WTC11 (cell line): ENCODE data around the gene DMXL1. TPM values are rescaled to one million over a fixed set of nuclear protein-coding genes. Genes with fewer than 3 reads are reported as not detected.

Experiments used
- ATAC-seq: fragments of 200-7000 bp; cut with Tn5 transposase; 2 replicates; pipeline ENCODE4 v1.10.0; 2021; ENCODE audit warnings: mild to moderate bottlenecking, moderate library complexity
- CTCF ChIA-PET: fragments of 300-600 bp; sonication (Branson Sonifier 250); formaldehyde crosslinking; loops from one replicate; lab custom pipeline; 2021; ENCODE audit warnings: antibody characterized with exemption; lab: Charles Lee
- POLR2A ChIA-PET: fragments of 350-600 bp; sonication (Branson Sonifier 250); formaldehyde crosslinking; loops from one replicate; lab custom pipeline; 2021; ENCODE audit warnings: antibody characterized with exemption; lab: Charles Lee
- DNase-seq: peaks from one replicate; pipeline ENCODE4 v3.0.0; 2021; ENCODE audit warnings: low spot score
- H3K27ac Mint-ChIP-seq: 2 replicates; pipeline ENCODE4 v1.8.0; 2021; ENCODE audit warnings: mixed read lengths
- H3K27me3 Mint-ChIP-seq: 2 replicates; pipeline ENCODE4 v1.8.0; 2021; ENCODE audit warnings: low read depth, mild to moderate bottlenecking, moderate library complexity, mixed read lengths
- H3K36me3 Mint-ChIP-seq: 2 replicates; pipeline ENCODE4 v1.8.0; 2021; ENCODE audit warnings: mixed read lengths
- H3K4me1 Mint-ChIP-seq: 2 replicates; pipeline ENCODE4 v1.8.0; 2022; ENCODE audit warnings: mixed read lengths
- H3K4me3 Mint-ChIP-seq: 2 replicates; pipeline ENCODE4 v1.8.0; 2021; ENCODE audit warnings: mild to moderate bottlenecking, moderate library complexity, mixed read lengths
- H3K9me3 Mint-ChIP-seq: 2 replicates; pipeline ENCODE4 v1.8.0; 2021; ENCODE audit warnings: mixed read lengths
- E2F4 ChIP-seq: sonication (generic); formaldehyde crosslinking; IDR thresholded peaks from 2 replicates; pipeline ENCODE4 v1.8.1; 2022; ENCODE audit warnings: low read depth, mild to moderate bottlenecking, moderate library complexity, missing genetic modification reagents, borderline replicate concordance
- FOXK1 ChIP-seq: sonication (generic); formaldehyde crosslinking; IDR thresholded peaks from 2 replicates; pipeline ENCODE4 v1.8.0; 2022; ENCODE audit warnings: mild to moderate bottlenecking, moderate library complexity, missing genetic modification reagents
- GRHL2 ChIP-seq: fragments of 250-450 bp; sonication (Bioruptor Pico); IDR thresholded peaks from 2 replicates; pipeline ENCODE4 v1.8.0; 2022; ENCODE audit warnings: mild to moderate bottlenecking, moderate library complexity; ENCODE audit not compliant: insufficient replicate concordance, severe bottlenecking
- GTF2I ChIP-seq: fragments of 250-450 bp; sonication (Bioruptor Pico); conservative IDR thresholded peaks from 2 replicates; pipeline ENCODE4 v1.4.0; 2021; ENCODE audit warnings: mild to moderate bottlenecking
- JAZF1 ChIP-seq: fragments of 250-450 bp; sonication (Bioruptor Pico); IDR thresholded peaks from 2 replicates; pipeline ENCODE4 v1.9.0; 2021; ENCODE audit warnings: moderate library complexity, mild to moderate bottlenecking, inconsistent platforms
- JUN ChIP-seq: sonication (generic); formaldehyde crosslinking; IDR thresholded peaks from 2 replicates; pipeline ENCODE4 v1.8.0; 2023; ENCODE audit warnings: mild to moderate bottlenecking, missing genetic modification reagents
- KAT7 ChIP-seq: sonication (generic); formaldehyde crosslinking; IDR thresholded peaks from 2 replicates; pipeline ENCODE4 v1.8.1; 2023; ENCODE audit warnings: missing genetic modification reagents, mild to moderate bottlenecking, borderline replicate concordance
- MAX ChIP-seq: sonication (generic); formaldehyde crosslinking; IDR thresholded peaks from 2 replicates; pipeline ENCODE4 v1.8.0; 2022; ENCODE audit warnings: mild to moderate bottlenecking, missing genetic modification reagents
- MLX ChIP-seq: sonication (generic); formaldehyde crosslinking; IDR thresholded peaks from 2 replicates; pipeline ENCODE4 v1.8.1; 2023; ENCODE audit warnings: mild to moderate bottlenecking, missing genetic modification reagents, moderate library complexity
- MXD4 ChIP-seq: fragments of 250-450 bp; sonication (Bioruptor Pico); IDR thresholded peaks from 2 replicates; pipeline ENCODE4 v1.8.0; 2021; ENCODE audit warnings: mild to moderate bottlenecking, moderate library complexity, borderline replicate concordance
- PREB ChIP-seq: sonication (generic); formaldehyde crosslinking; IDR thresholded peaks from 2 replicates; pipeline ENCODE4 v1.8.1; 2022; ENCODE audit warnings: mild to moderate bottlenecking, missing genetic modification reagents, moderate library complexity, borderline replicate concordance
- PRRX2 ChIP-seq: fragments of 250-450 bp; sonication (Bioruptor Pico); IDR thresholded peaks from 2 replicates; pipeline ENCODE4 v1.8.0; 2021; ENCODE audit warnings: mild to moderate bottlenecking
- RELA ChIP-seq: sonication (generic); formaldehyde crosslinking; IDR thresholded peaks from 2 replicates; pipeline ENCODE4 v1.8.1; 2022; ENCODE audit warnings: missing genetic modification reagents, mild to moderate bottlenecking, borderline replicate concordance
- SOX15 ChIP-seq: fragments of 250-450 bp; sonication (Bioruptor Pico); IDR thresholded peaks from 2 replicates; pipeline ENCODE4 v1.9.0; 2021; ENCODE audit warnings: mild to moderate bottlenecking
- TCF7 ChIP-seq: sonication (generic); formaldehyde crosslinking; IDR thresholded peaks from 2 replicates; pipeline ENCODE4 v1.8.0; 2022; ENCODE audit warnings: mild to moderate bottlenecking, low read depth, missing genetic modification reagents, moderate library complexity
- ZBTB43 ChIP-seq: sonication (generic); formaldehyde crosslinking; IDR thresholded peaks from 2 replicates; pipeline ENCODE4 v1.8.1; 2023; ENCODE audit warnings: mild to moderate bottlenecking, missing genetic modification reagents
- ZNF138 ChIP-seq: sonication (generic); formaldehyde crosslinking; conservative IDR thresholded peaks from 2 replicates; pipeline ENCODE4 v1.8.1; 2022; ENCODE audit warnings: mild to moderate bottlenecking, moderate library complexity, missing genetic modification reagents
- ZNF232 ChIP-seq: sonication (generic); formaldehyde crosslinking; IDR thresholded peaks from 2 replicates; pipeline ENCODE4 v1.8.0; 2022; ENCODE audit warnings: mild to moderate bottlenecking, missing genetic modification reagents
- ZNF263 ChIP-seq: sonication (generic); formaldehyde crosslinking; IDR thresholded peaks from 2 replicates; pipeline ENCODE4 v1.8.1; 2022; ENCODE audit warnings: low read depth, mild to moderate bottlenecking, moderate library complexity, missing genetic modification reagents
- ZNF512 ChIP-seq: sonication (generic); formaldehyde crosslinking; IDR thresholded peaks from 2 replicates; pipeline ENCODE4 v1.8.1; 2022; ENCODE audit warnings: missing genetic modification reagents, borderline replicate concordance
- total RNA-seq: library from RNA; stranded (reverse); gene quantifications from 3 replicates; pipeline ENCODE4 v1.2.3, GENCODE V29; 2021

The DMXL1 gene
- total RNA-seq, 1 experiment from 2014 or later: 43.7 TPM

GRCh38 chr5:119220576-119221197 lies 149.8 kb downstream of the DMXL1 start:
- no peak for ATAC-seq
- TF ChIP-seq JUN: no peak
- TF ChIP-seq GRHL2 (CRISPR knock-in tag): no peak
- no peak for TF ChIP-seq ZNF232 (CRISPR knock-in tag)
- no peak for TF ChIP-seq PRRX2 (CRISPR knock-in tag)
- TF ChIP-seq PREB (CRISPR knock-in tag): no peak
- TF ChIP-seq RELA (CRISPR knock-in tag): no peak
- TF ChIP-seq MAX (CRISPR knock-in tag): no peak
- no peak for TF ChIP-seq TCF7
- TF ChIP-seq KAT7: no peak
- TF ChIP-seq MXD4 (CRISPR knock-in tag): no peak
- no peak for TF ChIP-seq FOXK1 (CRISPR knock-in tag)
- TF ChIP-seq GTF2I (CRISPR knock-in tag): no peak
- TF ChIP-seq ZNF138 (CRISPR knock-in tag): no peak
- TF ChIP-seq ZBTB43 (CRISPR knock-in tag): no peak
- no peak for TF ChIP-seq ZNF512 (CRISPR knock-in tag)
- TF ChIP-seq MLX (CRISPR knock-in tag): no peak
- TF ChIP-seq SOX15 (CRISPR knock-in tag): no peak
- CTCF ChIA-PET: interaction anchor here (1.9 kb wide), 1 partner anchor 191 kb away, joined by 4 read pairs; no protein-coding TSS in a partner anchor
- POLR2A ChIA-PET: no interaction called here
- Mint-ChIP-seq H3K27me3 (no peaks in the 10 kb centered on the region), H3K9me3 (no peaks in the 10 kb centered on the region), H3K4me1 (no peaks in the 10 kb centered on the region), H3K36me3 (peaks cover 3% of the 10 kb centered on the region), H3K27ac (no peak overlapping the region), H3K4me3 (no peak overlapping the region)
- no peak for DNase-seq

GRCh38 chr5:119221330-119221729 lies 150.4 kb downstream of the DMXL1 start:
- H3K27ac Mint-ChIP-seq: no peak overlapping the region
- H3K27me3 Mint-ChIP-seq: no peaks in the 10 kb centered on the region
- H3K4me1 Mint-ChIP-seq: no peaks in the 10 kb centered on the region
- H3K36me3 Mint-ChIP-seq: peaks cover 3% of the 10 kb centered on the region
- ATAC-seq: no peak
- ChIA-PET CTCF (interaction anchor here (1.4 kb wide), 1 partner anchor 233 kb away, joined by 3 read pairs; the partner anchor contains the start of gene DTWD2), POLR2A (no interaction called here)
- DNase-seq: no peak
- H3K9me3 Mint-ChIP-seq: no peaks in the 10 kb centered on the region
- no peak overlapping the region for H3K4me3 Mint-ChIP-seq
- TF ChIP-seq FOXK1 (CRISPR knock-in tag) (no peak), E2F4 (no peak), ZNF263 (no peak), JAZF1 (CRISPR knock-in tag) (no peak), RELA (CRISPR knock-in tag) (no peak), GRHL2 (CRISPR knock-in tag) (no peak), PREB (CRISPR knock-in tag) (no peak)
